OCI-LY1 (cell line): ENCODE measurements around the gene PARN.
"Not testable (repeated sequence)": the region's sequence is repeated elsewhere in the genome, so short reads cannot be mapped to it uniquely, and the experiment has no call there.

ENCODE experiments used
- EZH2 ChIP-seq: fragments of 200-600 bp; sonication (generic), shearing (Covaris generic); IDR thresholded peaks from 2 replicates; pipeline ENCODE4 v1.8.0; 2017; ENCODE audit warnings: borderline replicate concordance, mixed run types, mild to moderate bottlenecking, antibody characterized with exemption, low read length, moderate library complexity, mixed read lengths
- TF ChIP-seq, protein P1 (sequence below): fragments of 200-600 bp; sonication (generic), shearing (Covaris generic); IDR thresholded peaks from 2 replicates; pipeline ENCODE4 v1.5.1; 2017; ENCODE audit warnings: mild to moderate bottlenecking, antibody characterized with exemption, low read length, moderate library complexity, mixed read lengths

DNA sequence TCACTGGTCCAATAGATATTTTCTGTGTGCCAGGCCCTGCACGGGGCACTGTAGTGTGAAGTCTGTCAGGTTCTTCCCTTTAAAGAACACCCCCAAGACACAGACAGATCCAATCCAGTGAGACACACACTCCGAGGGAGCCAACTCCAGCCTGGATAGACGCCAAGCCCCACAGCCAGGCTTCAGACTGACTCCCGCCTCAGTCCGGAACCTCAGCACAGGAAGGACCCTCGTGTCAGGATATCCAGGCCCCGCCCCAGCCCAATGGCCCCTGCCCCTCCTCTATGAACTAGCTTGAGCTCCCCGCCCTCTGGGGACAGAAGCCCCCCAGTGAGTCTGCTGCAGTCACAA, 228.4 kb downstream of the PARN start:
- TF ChIP-seq, protein P1, sequence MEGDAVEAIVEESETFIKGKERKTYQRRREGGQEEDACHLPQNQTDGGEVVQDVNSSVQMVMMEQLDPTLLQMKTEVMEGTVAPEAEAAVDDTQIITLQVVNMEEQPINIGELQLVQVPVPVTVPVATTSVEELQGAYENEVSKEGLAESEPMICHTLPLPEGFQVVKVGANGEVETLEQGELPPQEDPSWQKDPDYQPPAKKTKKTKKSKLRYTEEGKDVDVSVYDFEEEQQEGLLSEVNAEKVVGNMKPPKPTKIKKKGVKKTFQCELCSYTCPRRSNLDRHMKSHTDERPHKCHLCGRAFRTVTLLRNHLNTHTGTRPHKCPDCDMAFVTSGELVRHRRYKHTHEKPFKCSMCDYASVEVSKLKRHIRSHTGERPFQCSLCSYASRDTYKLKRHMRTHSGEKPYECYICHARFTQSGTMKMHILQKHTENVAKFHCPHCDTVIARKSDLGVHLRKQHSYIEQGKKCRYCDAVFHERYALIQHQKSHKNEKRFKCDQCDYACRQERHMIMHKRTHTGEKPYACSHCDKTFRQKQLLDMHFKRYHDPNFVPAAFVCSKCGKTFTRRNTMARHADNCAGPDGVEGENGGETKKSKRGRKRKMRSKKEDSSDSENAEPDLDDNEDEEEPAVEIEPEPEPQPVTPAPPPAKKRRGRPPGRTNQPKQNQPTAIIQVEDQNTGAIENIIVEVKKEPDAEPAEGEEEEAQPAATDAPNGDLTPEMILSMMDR, result not testable (repeated sequence)
- not testable (repeated sequence) for TF ChIP-seq EZH2
